ENCODE measurements around the gene GPC3.

GRCh38 chrX:133929836-133930464 lies 55.4 kb downstream of the GPC3 start:
- TF ChIP-seq CTCF (conservative IDR thresholded peaks at IDR 0.05): no peak
- TF ChIP-seq ZFX (IDR thresholded peaks at IDR 0.05): no peak

Data from C4-2B (cell line).